ENCODE data around the gene TBC1D22A.

GRCh38 chr22:47210686-47211085, 448.2 kb downstream of the TBC1D22A start:
- TF ChIP-seq, protein P1, sequence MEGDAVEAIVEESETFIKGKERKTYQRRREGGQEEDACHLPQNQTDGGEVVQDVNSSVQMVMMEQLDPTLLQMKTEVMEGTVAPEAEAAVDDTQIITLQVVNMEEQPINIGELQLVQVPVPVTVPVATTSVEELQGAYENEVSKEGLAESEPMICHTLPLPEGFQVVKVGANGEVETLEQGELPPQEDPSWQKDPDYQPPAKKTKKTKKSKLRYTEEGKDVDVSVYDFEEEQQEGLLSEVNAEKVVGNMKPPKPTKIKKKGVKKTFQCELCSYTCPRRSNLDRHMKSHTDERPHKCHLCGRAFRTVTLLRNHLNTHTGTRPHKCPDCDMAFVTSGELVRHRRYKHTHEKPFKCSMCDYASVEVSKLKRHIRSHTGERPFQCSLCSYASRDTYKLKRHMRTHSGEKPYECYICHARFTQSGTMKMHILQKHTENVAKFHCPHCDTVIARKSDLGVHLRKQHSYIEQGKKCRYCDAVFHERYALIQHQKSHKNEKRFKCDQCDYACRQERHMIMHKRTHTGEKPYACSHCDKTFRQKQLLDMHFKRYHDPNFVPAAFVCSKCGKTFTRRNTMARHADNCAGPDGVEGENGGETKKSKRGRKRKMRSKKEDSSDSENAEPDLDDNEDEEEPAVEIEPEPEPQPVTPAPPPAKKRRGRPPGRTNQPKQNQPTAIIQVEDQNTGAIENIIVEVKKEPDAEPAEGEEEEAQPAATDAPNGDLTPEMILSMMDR (IDR thresholded peaks at IDR 0.05 in 4 of 5, conservative IDR thresholded peaks at IDR 0.05 in 1 of 5), result no peak
- no peak for TF ChIP-seq POLR2A (IDR thresholded peaks at IDR 0.05)

Data from gastrocnemius medialis (tissue), 4 donors.